Upper lobe of left lung (tissue), 6 donors: ENCODE results near the gene BLM. TPM values are rescaled to one million over a fixed set of nuclear protein-coding genes. Genes with fewer than 3 reads are reported as not detected.
"Not testable (repeated sequence)": the region's sequence is repeated elsewhere in the genome, so short reads cannot be mapped to it uniquely, and the experiment has no call there.

Experiments
- ATAC-seq, 2 donors: fragments of 200-7000 bp; cut with Tn5 transposase; one replicate each; pipeline ENCODE4 v1.9.1; 2022; ENCODE audit warnings: mild to moderate bottlenecking in 2 of 2, moderate library complexity in 2 of 2; ENCODE audit not compliant: low FRiP score in 2 of 2
- DNase-seq, 2 donors: peaks; one replicate each; pipeline ENCODE4 v3.0.0-alpha.2; 2019 to 2020
- H3K27ac ChIP-seq, 4 donors: fragments of 200-600 bp; sonication (generic); one replicate each; pipeline ENCODE4 v1.5.1; 2016 to 2019
- H3K27me3 ChIP-seq, 4 donors: fragments of 200-600 bp; sonication (generic); one replicate each; pipeline ENCODE4 v1.5.1; 2017 to 2019
- H3K36me3 ChIP-seq, 4 donors: fragments of 200-600 bp; sonication (generic); one replicate each; pipeline ENCODE4 v1.5.1; 2016 to 2019
- H3K4me1 ChIP-seq, 4 donors: fragments of 200-600 bp; sonication (generic); one replicate each; pipeline ENCODE4 v1.5.1; 2018 to 2019
- H3K4me3 ChIP-seq, 4 donors: fragments of 200-600 bp; sonication (generic); one replicate each; pipeline ENCODE4 v1.5.1; 2017 to 2019; ENCODE audit warnings: mild to moderate bottlenecking in 2 of 4, moderate library complexity in 1 of 4
- H3K9me3 ChIP-seq, 4 donors: fragments of 200-600 bp; sonication (generic); one replicate each; pipeline ENCODE4 v1.5.1; 2018 to 2019
- CTCF ChIP-seq, 6 experiments: fragments of 450-650 bp in 4 of 6; fragments of 200-600 bp in 2 of 6; sonication (generic) in 2 of 6; IDR thresholded peaks; one replicate each; pipeline ENCODE4 v1.5.1; 2016 to 2019; ENCODE audit warnings: antibody characterized with exemption in 6 of 6
- EP300 ChIP-seq, 4 donors: sonication (generic); formaldehyde crosslinking; IDR thresholded peaks; one replicate each; pipeline ENCODE4 v1.5.1; 2017; ENCODE audit warnings: antibody characterized with exemption in 4 of 4, control low read depth in 2 of 4
- POLR2A ChIP-seq, 4 donors: fragments of 450-650 bp; IDR thresholded peaks; one replicate each; pipeline ENCODE4 v1.5.1; 2016 to 2017; ENCODE audit warnings: antibody characterized with exemption in 4 of 4, mild to moderate bottlenecking in 2 of 4
- POLR2AphosphoS5 ChIP-seq, 2 donors: sonication (generic); formaldehyde crosslinking; IDR thresholded peaks; one replicate each; pipeline ENCODE4 v1.5.1; 2017; ENCODE audit warnings: antibody characterized with exemption in 2 of 2
- WGBS, 2 donors: methylation state at CpG; one replicate each; pipeline ENCODE4 v1.1.5; 2017 to 2018; 5-methylcytosine and 5-hydroxymethylcytosine counted together
- total RNA-seq, 6 donors: library from RNA; depleted of rRNA in 4 of 6; stranded (reverse); fragments of >200 nt in 4 of 6; gene quantifications; one replicate each; pipeline versions ENCODE4 v1.1.0 to v1.2.1, GENCODE V29; 2016 to 2021
- donor health status: DM: no; HTN: no; CAD: no; lungs with moderate emphysema.
- donor health status: DM: no; HTN: yes; CAD: no; lungs with severe emphysema.

BLM gene
- total RNA-seq, 6 donors from 2014 or later = 0.76 to 31.4 (median 2.6) TPM

- Histone ChIP-seq H3K4me1 (no peaks in the 10 kb centered on the region), H3K4me3 (no peak overlapping the region), H3K9me3 (no peaks in the 10 kb centered on the region), H3K36me3 (no peaks in the 10 kb centered on the region), H3K27me3 (no peaks in the 10 kb centered on the region), H3K27ac (no peak overlapping the region)
- ATAC-seq = no peak
- 83 to 87% methylated on average over 3 of the region's 3 CpGs for WGBS, 2 donors
- no peak for TF ChIP-seq POLR2AphosphoS5 (IDR thresholded peaks at IDR 0.05)
- no peak for TF ChIP-seq CTCF (IDR thresholded peaks at IDR 0.05)
- TF ChIP-seq POLR2A (IDR thresholded peaks at IDR 0.05) = no peak
- no peak for TF ChIP-seq EP300 (IDR thresholded peaks at IDR 0.05)
- DNase-seq = no peak
These were observed 12.1 kb downstream of the BLM start for GRCh38 chr15:90729261-90729660.

GRCh38 chr15:90730290-90730689 is 13.1 kb downstream of the BLM start:
- 85 to 88% methylated on average over 6 of the region's 6 CpGs for WGBS, 2 donors
- ATAC-seq (no peak), DNase-seq (peak in 1 of 2 donors; percentile 37)
- Histone ChIP-seq H3K4me1 (no peaks in the 10 kb centered on the region), H3K9me3 (no peaks in the 10 kb centered on the region), H3K27ac (no peak overlapping the region), H3K27me3 (no peaks in the 10 kb centered on the region), H3K4me3 (no peak overlapping the region), H3K36me3 (no peaks in the 10 kb centered on the region)
- TF ChIP-seq POLR2AphosphoS5 (IDR thresholded peaks at IDR 0.05) (no peak), EP300 (IDR thresholded peaks at IDR 0.05) (no peak), POLR2A (IDR thresholded peaks at IDR 0.05) (no peak), CTCF (IDR thresholded peaks at IDR 0.05) (no peak)

GRCh38 chr15:90735923-90736322 is 18.8 kb downstream of the BLM start:
- no peaks in the 10 kb centered on the region for H3K4me1 ChIP-seq
- H3K9me3 ChIP-seq = no peaks in the 10 kb centered on the region
- H3K36me3 ChIP-seq = no peaks in the 10 kb centered on the region
- no peaks in the 10 kb centered on the region for H3K27me3 ChIP-seq
- no peak for DNase-seq
- WGBS, 2 donors = 54 to 68% methylated on average over 1 of the region's 1 CpG
- TF ChIP-seq POLR2AphosphoS5 (IDR thresholded peaks at IDR 0.05) = no peak
- TF ChIP-seq EP300 (IDR thresholded peaks at IDR 0.05) = no peak
- no peak for TF ChIP-seq CTCF (IDR thresholded peaks at IDR 0.05)
- TF ChIP-seq POLR2A (IDR thresholded peaks at IDR 0.05) = no peak
- no peak overlapping the region for H3K4me3 ChIP-seq
- ATAC-seq = no peak
- H3K27ac ChIP-seq = no peak overlapping the region

GRCh38 chr15:90740545-90740944 is 23.4 kb downstream of the BLM start:
- not testable (repeated sequence) for H3K36me3 ChIP-seq, H3K9me3 ChIP-seq, H3K27ac ChIP-seq, H3K27me3 ChIP-seq, DNase-seq, H3K4me3 ChIP-seq, H3K4me1 ChIP-seq, ATAC-seq
- WGBS, 2 donors = 91 to 98% methylated on average over 3 of the region's 3 CpGs

GRCh38 chr15:90742087-90742486 is 24.9 kb downstream of the BLM start:
- no peak for TF ChIP-seq EP300 (IDR thresholded peaks at IDR 0.05)
- TF ChIP-seq POLR2A (IDR thresholded peaks at IDR 0.05) = peak in 1 of 4 donors; percentile 49
- Histone ChIP-seq H3K4me1 (no peaks in the 10 kb centered on the region), H3K27me3 (no peaks in the 10 kb centered on the region), H3K4me3 (no peak overlapping the region), H3K27ac (no peak overlapping the region), H3K36me3 (no peaks in the 10 kb centered on the region), H3K9me3 (no peaks in the 10 kb centered on the region)
- 47 to 68% methylated on average over 3 of the region's 3 CpGs for WGBS, 2 donors
- ATAC-seq (peak in 1 of 2 donors; percentile 44), DNase-seq (no peak)

GRCh38 chr15:90743407-90743806 is 26.3 kb downstream of the BLM start:
- no peak for ATAC-seq
- 59 to 100% methylated on average over 1 of the region's 1 CpG for WGBS, 2 donors
- TF ChIP-seq POLR2AphosphoS5 (IDR thresholded peaks at IDR 0.05) (no peak), POLR2A (IDR thresholded peaks at IDR 0.05) (no peak), EP300 (IDR thresholded peaks at IDR 0.05) (no peak), CTCF (IDR thresholded peaks at IDR 0.05) (no peak)
- H3K27me3 ChIP-seq = no peaks in the 10 kb centered on the region
- H3K4me1 ChIP-seq = no peaks in the 10 kb centered on the region
- DNase-seq = no peak
- no peak overlapping the region for H3K27ac ChIP-seq
- H3K9me3 ChIP-seq = no peaks in the 10 kb centered on the region
- no peak overlapping the region for H3K4me3 ChIP-seq
- no peaks in the 10 kb centered on the region for H3K36me3 ChIP-seq
